Suprapubic skin (tissue), 4 donors: Measurements from ENCODE around the gene ADAMTS17. TPM values are rescaled to one million over a fixed set of nuclear protein-coding genes. Genes with fewer than 3 reads are reported as not detected.
A peak's percentile ranks its signal among the peaks of the same experiment; 100 is the strongest.

ENCODE experiments used
- DNase-seq, 2 donors: peaks; one replicate each; pipeline ENCODE4 v3.0.0-alpha.2; 2019; ENCODE audit warnings: low spot score in 2 of 2
- H3K27ac ChIP-seq: fragments of 200-600 bp; sonication (generic); one replicate; pipeline ENCODE4 v1.5.1; 2019
- H3K27me3 ChIP-seq: fragments of 200-600 bp; sonication (generic); one replicate; pipeline ENCODE4 v1.5.1; 2019
- H3K36me3 ChIP-seq: fragments of 200-600 bp; sonication (generic); one replicate; pipeline ENCODE4 v1.5.1; 2019
- H3K4me1 ChIP-seq: fragments of 200-600 bp; sonication (generic); one replicate; pipeline ENCODE4 v1.5.1; 2019
- H3K4me3 ChIP-seq: fragments of 200-600 bp; sonication (generic); one replicate; pipeline ENCODE4 v1.5.1; 2019; ENCODE audit warnings: mild to moderate bottlenecking
- H3K9me3 ChIP-seq: fragments of 200-600 bp; sonication (generic); one replicate; pipeline ENCODE4 v1.5.1; 2019
- EP300 ChIP-seq: sonication (generic); formaldehyde crosslinking; IDR thresholded peaks from one replicate; pipeline ENCODE4 v1.6.1; 2017; ENCODE audit warnings: antibody characterized with exemption
- POLR2A ChIP-seq, 2 donors: fragments of 450-650 bp; IDR thresholded peaks; one replicate each; pipeline ENCODE4 v1.6.1; 2017; ENCODE audit warnings: antibody characterized with exemption in 2 of 2, mild to moderate bottlenecking in 2 of 2, moderate library complexity in 2 of 2
- POLR2AphosphoS5 ChIP-seq, 3 donors: sonication (generic); formaldehyde crosslinking; IDR thresholded peaks; one replicate each; pipeline ENCODE4 v1.6.1; 2017; ENCODE audit warnings: antibody characterized with exemption in 3 of 3
- WGBS: methylation state at CpG from one replicate; pipeline ENCODE4 v1.1.5; 2018; 5-methylcytosine and 5-hydroxymethylcytosine counted together
- total RNA-seq, 4 donors: library from RNA; depleted of rRNA; stranded (reverse); fragments of >200 nt; gene quantifications; one replicate each; pipeline ENCODE4 v1.1.0, GENCODE V29; 2016
- TF ChIP-seq, protein P1 (sequence below), 2 donors: fragments of 200-600 bp in 1 of 2; fragments of 450-650 bp in 1 of 2; sonication (generic) in 1 of 2; IDR thresholded peaks; one replicate each; pipeline ENCODE4 v1.5.1; 2016 to 2019; ENCODE audit warnings: antibody characterized with exemption in 2 of 2, mild to moderate bottlenecking in 1 of 2, moderate library complexity in 1 of 2

ADAMTS17 gene
- total RNA-seq, 4 donors from 2014 or later: 4.2 to 12.3 (median 6.3) TPM

DNA sequence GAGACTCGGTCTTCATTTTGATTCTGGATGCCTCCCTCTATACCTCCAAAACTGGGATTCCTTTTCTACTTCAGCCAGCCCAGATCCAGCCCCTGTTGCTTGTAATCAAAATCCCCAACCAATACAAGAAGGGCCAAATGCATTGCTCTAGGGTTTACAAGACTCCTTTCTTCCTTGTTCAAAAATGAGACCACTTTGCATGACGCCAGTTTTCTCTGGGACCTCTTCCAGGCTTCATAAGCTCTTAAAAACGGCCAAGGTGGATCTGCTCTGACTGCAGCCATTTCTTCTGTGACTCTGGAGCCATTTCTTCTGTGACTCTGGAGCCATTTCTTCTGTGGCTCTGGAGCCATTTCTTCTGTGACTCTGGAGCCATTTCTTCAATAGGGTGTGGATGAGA is 71.9 kb downstream of the ADAMTS17 start:
- TF ChIP-seq, protein P1, sequence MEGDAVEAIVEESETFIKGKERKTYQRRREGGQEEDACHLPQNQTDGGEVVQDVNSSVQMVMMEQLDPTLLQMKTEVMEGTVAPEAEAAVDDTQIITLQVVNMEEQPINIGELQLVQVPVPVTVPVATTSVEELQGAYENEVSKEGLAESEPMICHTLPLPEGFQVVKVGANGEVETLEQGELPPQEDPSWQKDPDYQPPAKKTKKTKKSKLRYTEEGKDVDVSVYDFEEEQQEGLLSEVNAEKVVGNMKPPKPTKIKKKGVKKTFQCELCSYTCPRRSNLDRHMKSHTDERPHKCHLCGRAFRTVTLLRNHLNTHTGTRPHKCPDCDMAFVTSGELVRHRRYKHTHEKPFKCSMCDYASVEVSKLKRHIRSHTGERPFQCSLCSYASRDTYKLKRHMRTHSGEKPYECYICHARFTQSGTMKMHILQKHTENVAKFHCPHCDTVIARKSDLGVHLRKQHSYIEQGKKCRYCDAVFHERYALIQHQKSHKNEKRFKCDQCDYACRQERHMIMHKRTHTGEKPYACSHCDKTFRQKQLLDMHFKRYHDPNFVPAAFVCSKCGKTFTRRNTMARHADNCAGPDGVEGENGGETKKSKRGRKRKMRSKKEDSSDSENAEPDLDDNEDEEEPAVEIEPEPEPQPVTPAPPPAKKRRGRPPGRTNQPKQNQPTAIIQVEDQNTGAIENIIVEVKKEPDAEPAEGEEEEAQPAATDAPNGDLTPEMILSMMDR (IDR thresholded peaks at IDR 0.05): no peak
- Histone ChIP-seq H3K4me1 (peaks cover 6% of the 10 kb centered on the region), H3K27me3 (no peaks in the 10 kb centered on the region), H3K4me3 (no peak overlapping the region), H3K36me3 (no peaks in the 10 kb centered on the region), H3K27ac (no peak overlapping the region), H3K9me3 (peaks cover 14% of the 10 kb centered on the region)
- DNase-seq: no peak
- WGBS: 82% methylated on average over 3 of the region's 3 CpGs

DNA sequence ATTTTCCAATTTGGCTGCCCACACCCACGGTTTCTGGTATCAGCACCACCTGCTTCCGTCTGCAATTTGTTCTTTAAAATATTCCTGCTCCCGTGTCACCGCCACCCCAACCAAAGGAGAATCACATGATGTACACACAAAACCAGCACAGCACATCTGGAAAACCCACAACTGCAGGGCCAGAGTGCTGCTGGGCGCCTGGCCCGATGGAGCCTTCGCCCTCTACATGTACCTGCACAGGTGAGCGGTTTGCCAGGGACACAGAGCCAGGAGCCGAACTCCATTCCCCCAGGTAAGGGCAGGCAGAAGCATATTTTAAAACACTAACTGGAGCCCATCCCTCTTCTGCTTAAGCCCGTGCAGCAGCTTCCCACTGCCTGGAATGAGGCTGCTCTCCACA is 75.6 kb downstream of the ADAMTS17 start:
- Histone ChIP-seq H3K36me3 (no peaks in the 10 kb centered on the region), H3K4me1 (peaks cover 6% of the 10 kb centered on the region), H3K4me3 (no peak overlapping the region), H3K27ac (no peak overlapping the region), H3K27me3 (no peaks in the 10 kb centered on the region), H3K9me3 (no peaks in the 10 kb centered on the region)
- peak in 1 of 2 donors; percentile 44 for DNase-seq
- no peak for TF ChIP-seq POLR2A (IDR thresholded peaks at IDR 0.05)
- TF ChIP-seq POLR2AphosphoS5 (IDR thresholded peaks at IDR 0.05): no peak
- TF ChIP-seq, protein P1 (IDR thresholded peaks at IDR 0.05): no peak
- no peak for TF ChIP-seq EP300
- WGBS: 48% methylated on average over 10 of the region's 10 CpGs

- H3K4me1 ChIP-seq: peaks cover 6% of the 10 kb centered on the region
- whole genome bisulfite sequencing: 47% methylated on average over 2 of the region's 2 CpGs
- no peak overlapping the region for H3K4me3 ChIP-seq
- TF ChIP-seq EP300 (no peak), POLR2A (IDR thresholded peaks at IDR 0.05) (no peak), POLR2AphosphoS5 (IDR thresholded peaks at IDR 0.05) (no peak)
- TF ChIP-seq, protein P1 (IDR thresholded peaks at IDR 0.05): no peak
- no peak overlapping the region for H3K27ac ChIP-seq
- peak in 1 of 2 donors; percentile 44 for DNase-seq
- H3K27me3 ChIP-seq: no peaks in the 10 kb centered on the region
- no peaks in the 10 kb centered on the region for H3K9me3 ChIP-seq
- H3K36me3 ChIP-seq: no peaks in the 10 kb centered on the region
Observed at GRCh38 chr15:100265641-100266035, 76.1 kb downstream of the ADAMTS17 start.

DNA sequence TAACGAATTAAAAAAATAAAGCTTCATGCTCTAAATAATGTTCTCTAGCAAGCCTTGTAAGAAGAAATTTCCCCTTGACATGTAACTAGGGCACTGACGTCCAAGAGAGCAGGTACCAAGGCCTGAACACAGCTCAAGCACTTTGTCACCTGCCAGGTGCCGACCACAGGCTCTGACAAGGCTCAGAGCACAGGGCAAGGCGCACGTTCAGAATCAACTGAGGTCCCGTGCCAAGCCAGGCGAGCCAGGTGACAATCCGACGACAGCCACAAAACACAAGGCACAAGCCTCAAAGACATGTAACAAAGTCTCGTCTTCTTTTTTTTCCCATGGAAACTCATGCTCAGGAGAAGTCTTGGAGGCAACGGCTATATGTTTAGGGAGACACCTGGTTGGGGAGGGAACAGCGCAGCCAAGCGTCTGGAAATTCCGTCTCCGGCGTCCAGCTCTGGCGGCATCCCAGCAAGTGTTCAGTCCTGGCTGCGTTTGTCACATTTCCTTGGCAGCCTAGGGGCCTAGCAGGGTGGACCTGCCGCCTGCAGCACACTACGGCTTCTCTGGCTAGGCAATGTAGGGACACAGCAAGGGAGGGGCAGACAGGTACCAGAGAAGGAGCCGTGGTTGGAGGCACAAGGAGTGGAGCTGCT is 76.7 kb downstream of the ADAMTS17 start:
- DNase-seq: peak in 1 of 2 donors; percentile 63
- H3K27me3 ChIP-seq: no peaks in the 10 kb centered on the region
- no peak for TF ChIP-seq POLR2A (IDR thresholded peaks at IDR 0.05)
- no peak for TF ChIP-seq POLR2AphosphoS5 (IDR thresholded peaks at IDR 0.05)
- TF ChIP-seq, protein P1 (IDR thresholded peaks at IDR 0.05): no peak
- TF ChIP-seq EP300: no peak
- H3K9me3 ChIP-seq: no peaks in the 10 kb centered on the region
- no peak overlapping the region for H3K4me3 ChIP-seq
- no peak overlapping the region for H3K27ac ChIP-seq
- H3K4me1 ChIP-seq: peaks cover 6% of the 10 kb centered on the region
- H3K36me3 ChIP-seq: no peaks in the 10 kb centered on the region
- 78% methylated on average over 21 of the region's 21 CpGs for WGBS

- Histone ChIP-seq H3K27ac (no peak overlapping the region), H3K9me3 (no peaks in the 10 kb centered on the region), H3K4me1 (peaks cover 6% of the 10 kb centered on the region), H3K36me3 (no peaks in the 10 kb centered on the region), H3K4me3 (no peak overlapping the region), H3K27me3 (no peaks in the 10 kb centered on the region)
- TF ChIP-seq EP300 (no peak), POLR2AphosphoS5 (IDR thresholded peaks at IDR 0.05) (no peak), POLR2A (IDR thresholded peaks at IDR 0.05) (no peak)
- TF ChIP-seq, protein P1 (IDR thresholded peaks at IDR 0.05): no peak
- DNase-seq: peak in 1 of 2 donors; percentile 44
- WGBS: 89% methylated on average over 14 of the region's 14 CpGs
Observed at GRCh38 chr15:100263721-100264455, 77.9 kb downstream of the ADAMTS17 start.
